Activated CD4-positive, alpha-beta T cell treated with anti-CD3 and anti-CD28 coated beads for 1 hour (primary cell): ENCODE results near the gene DMRTC1B.
"Not testable (repeated sequence)": the region's sequence is repeated elsewhere in the genome, so short reads cannot be mapped to it uniquely, and the experiment has no call there.

Source experiments
- DNase-seq: peaks from one replicate; pipeline ENCODE4 v3.0.0-alpha.2; 2020

Gene DMRTC1B

DNA sequence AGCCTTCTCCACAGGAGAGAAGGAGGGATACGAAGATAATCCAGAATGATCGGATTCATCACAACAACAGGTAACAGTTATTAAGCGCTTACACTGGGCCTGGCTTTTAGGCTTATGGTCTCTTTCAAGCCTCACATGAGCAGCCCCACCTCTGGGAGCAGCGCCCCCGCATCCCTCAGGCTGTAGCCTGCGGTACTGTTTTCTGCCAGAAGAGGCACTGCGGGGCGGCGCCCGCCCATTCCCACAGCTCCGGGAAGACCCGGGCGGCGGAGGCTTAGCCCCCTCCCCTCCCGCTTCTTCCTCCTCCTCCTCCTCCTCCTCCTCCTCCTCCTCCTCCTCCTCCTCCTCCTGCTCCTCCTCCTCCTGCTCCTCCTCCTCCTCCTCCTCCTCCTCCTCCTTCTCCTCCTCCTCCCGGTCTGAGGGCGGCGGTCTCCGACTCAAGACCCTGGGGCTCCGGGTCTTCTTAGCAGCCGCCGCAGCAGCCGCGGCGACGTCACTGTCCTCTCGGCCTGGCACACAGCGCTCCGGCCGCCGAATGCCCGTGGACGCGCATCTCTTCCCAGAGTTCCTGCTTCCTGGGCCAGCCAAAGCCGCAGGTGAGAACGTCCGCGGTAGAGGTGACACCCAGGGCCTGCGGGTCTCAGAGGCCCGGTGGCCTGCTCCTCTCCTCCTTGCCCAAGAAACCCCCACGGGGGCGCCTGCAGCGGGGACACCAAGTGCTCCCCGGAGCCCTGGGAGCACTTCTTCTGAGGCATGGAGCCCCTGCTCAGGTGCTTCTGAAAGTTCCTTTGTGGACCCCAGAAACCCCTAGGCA is at the start of gene DMRTC1B:
Gene DMRTC1B, plus strand, starts transcription at position 238 of the 814 bp plus-strand sequence. CDS start 68,246 bp downstream, outside the sequence.
- DNase-seq, result not testable (repeated sequence)

DNA sequence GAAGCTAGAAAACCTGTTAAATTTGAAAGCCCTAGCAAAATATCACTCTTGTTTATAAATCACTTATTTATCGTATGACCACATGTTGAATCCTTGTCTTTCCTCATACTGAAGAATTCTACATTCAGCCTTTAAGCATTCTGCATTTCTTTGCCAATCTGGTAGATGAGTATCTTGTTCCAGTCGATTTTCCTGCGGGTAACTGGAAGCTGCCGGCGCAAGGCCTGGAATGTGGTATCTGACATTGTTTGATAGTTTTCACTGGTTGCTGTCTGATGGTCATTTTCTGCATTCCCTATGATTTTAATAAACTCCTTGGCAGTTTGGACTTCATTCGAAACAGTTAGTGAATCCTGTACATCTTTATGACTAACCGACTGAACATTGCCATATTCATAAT is 48.8 kb upstream of the DMRTC1B start:
- no peak for DNase-seq

DNA sequence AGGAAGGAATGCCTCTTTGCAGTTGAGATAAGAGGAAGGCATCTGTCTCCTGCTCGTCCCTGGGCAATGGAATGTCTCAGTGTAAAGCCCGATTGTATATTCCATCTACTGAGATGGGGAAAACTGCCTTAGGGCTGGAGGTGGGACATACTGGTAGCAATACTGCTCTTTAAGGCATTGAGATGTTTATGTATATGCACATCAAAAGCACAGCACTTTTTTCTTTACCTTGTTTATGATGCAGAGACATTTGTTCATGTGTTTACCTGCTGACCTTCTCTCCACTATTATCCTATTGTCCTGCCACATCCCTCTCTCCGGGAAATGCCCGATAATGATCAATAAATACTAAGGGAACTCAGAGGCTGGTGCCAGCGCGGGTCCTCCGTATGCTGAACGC is 43.1 kb upstream of the DMRTC1B start:
- DNase-seq, result not testable (repeated sequence)

- DNase-seq, result no peak
These were observed 41.1 kb upstream of the DMRTC1B start for GRCh38 chrX:72735561-72735960.

DNA sequence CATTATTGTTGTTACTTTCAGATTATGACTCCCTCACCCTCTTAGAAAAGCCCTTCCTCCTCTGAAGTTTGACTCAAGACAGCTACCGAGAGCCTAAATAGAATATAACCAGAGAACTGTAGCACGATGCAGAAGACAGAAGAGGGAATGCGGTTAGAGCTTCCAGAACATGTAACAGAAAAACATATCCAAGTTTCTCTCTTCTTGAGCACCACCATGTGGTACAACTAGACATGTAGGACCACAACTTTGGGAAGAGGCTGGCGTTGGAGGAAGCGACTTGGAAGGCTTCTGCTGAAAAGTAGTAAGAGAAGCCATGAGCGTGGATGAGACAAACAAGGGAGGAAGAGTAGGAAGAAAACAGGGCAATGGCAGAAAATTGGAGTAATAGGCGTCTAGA is 31.1 kb upstream of the DMRTC1B start:
- DNase-seq, result not testable (repeated sequence)

- not testable (repeated sequence) for DNase-seq
These were observed 28.1 kb upstream of the DMRTC1B start for GRCh38 chrX:72748545-72748944.

DNA sequence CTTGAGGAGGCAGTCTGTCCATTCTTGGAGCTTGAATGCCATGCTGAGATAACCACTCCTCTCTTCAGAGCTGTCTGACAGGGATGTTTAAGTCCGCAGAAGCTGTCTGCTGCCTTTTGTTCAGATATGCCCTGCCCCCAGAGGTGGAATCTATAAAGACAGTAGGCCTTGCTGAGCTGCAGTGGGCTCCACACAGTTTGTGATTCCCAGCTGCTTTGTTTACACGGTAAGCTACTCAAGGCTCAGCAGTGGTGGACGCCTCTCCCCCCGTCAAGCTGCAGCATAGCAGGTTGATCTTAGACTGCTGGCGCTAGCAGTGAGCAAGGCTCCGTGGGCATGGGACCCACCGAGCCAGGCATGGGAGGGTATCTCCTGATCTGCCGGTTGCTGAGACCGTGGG is 16.2 kb upstream of the DMRTC1B start:
- DNase-seq, result not testable (repeated sequence)

DNA sequence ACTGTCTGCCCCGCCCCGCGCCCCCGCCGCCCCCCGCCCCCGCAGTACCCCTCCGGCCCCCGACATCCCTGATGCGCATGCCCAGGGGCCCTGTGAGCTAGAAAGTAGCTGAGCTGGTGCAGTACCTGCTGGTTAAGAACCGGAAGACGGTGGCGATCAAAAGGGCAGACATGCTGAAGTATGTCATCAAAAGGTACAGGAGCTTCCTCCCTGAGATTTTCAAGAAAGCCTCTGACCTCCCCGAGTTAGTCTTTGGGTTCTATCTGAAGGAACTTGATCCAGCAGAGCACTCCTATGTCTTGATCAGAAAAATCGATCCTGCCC is 739 bp downstream of the DMRTC1B start:
- DNase-seq, result not testable (repeated sequence)

DNA sequence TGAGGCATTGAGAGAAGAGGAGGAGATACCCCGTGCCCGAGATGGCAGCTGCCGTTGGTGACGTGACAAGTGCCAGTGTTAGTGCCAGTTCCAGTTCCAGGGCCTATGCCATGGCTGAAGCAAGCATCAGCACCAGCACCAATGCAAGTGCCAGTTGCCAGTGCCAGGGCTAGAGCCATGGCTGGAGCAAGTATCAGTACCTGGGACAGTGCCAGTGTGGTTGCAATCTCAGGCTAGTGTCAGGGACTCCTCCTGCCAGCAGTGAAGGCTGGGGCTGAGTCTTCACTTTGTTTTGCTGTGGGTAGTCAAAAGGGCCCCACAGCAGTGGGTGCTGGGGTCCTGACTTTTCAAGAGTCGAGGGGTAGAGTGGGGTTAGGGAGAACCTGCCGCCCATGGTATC is 1.5 kb downstream of the DMRTC1B start:
- DNase-seq, result not testable (repeated sequence)

- not testable (repeated sequence) for DNase-seq
These were observed 5.9 kb downstream of the DMRTC1B start, which contains the start of gene FAM236B for GRCh38 chrX:72782560-72782959. Gene FAM236B, minus strand, starts transcription at chrX:72782660. Its CDS starts 100 bp downstream, at chrX:72782560.

DNA sequence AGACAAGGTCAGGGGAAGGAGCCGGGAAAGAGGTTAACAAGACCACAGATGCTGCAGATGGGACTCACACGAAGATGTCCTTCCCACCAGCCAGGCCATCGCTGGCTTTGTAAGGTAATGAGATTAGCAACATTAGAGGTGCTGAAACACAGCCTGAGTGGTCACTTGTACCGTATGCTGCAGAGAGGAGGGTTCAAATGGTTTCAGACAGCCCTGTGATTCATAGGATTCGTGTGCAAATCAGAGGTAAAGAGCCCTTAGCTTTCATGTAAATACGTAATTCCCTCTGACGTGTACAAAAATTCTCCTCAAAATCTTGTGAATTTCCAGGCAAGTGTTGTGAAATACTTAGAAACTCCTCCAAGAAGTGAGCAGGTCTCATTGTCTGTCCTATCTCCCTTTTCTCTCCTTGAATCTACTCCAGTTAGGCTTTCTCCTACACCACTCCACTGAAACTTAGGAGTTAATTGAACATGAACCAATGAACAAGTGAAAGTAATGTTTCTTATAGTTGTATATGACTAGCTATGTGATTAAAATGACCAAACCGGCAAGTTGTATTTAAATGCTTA is 6.8 kb downstream of the DMRTC1B start:
- DNase-seq, result not testable (repeated sequence)

DNA sequence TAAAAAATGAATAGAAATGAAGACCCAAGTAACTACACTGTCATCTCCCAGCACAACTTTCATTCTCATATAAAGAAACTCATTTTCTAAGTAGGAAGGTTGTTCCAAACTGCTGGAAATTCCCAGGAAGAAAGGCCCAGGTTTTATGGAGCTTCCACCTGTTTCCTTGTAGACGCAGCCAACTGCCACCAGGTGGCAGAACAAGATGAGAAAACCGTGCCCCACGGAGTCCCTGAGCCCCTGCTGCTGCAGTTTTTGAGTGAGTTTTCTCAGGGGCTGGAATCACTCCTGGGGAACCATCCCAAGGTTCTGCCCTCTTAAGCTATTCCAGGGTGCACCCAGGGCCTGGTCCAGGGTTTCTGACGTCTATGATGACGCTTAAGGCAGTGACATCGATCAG is 7.3 kb downstream of the DMRTC1B start:
- DNase-seq, result not testable (repeated sequence)

DNA sequence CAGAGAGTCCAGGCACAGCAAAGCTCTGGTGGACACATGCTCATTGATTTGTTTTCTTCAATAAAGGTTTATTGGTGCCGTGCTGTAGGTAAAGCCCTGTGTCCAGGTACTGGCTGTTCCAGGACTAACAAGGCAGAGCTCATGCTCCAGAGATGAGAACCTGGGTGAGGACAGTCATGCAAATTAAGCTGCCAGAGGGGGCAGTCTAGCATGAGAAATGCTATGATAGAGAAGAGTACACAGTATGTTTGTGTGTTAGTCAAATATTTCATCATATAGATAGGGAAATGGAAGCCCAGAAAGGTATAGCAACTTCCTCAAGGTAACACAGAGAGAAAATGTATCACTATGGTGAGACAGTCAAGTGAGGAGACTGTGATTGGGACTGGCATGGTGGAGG is 11.5 kb downstream of the DMRTC1B start:
- not testable (repeated sequence) for DNase-seq

- not testable (repeated sequence) for DNase-seq
These were observed 13.7 kb downstream of the DMRTC1B start for GRCh38 chrX:72790390-72790789.

- DNase-seq, result not testable (repeated sequence)
These were observed 31.4 kb downstream of the DMRTC1B start, which contains the start of gene FAM236D for GRCh38 chrX:72808110-72808509. Gene FAM236D, minus strand, starts transcription at chrX:72808210. Its CDS starts 100 bp downstream, at chrX:72808110.

- not testable (repeated sequence) for DNase-seq
These were observed 54.0 kb downstream of the DMRTC1B start for GRCh38 chrX:72830701-72831100.

GRCh38 chrX:72837532-72837931 is 60.8 kb downstream of the DMRTC1B start:
- not testable (repeated sequence) for DNase-seq

- DNase-seq, result not testable (repeated sequence)
These were observed 106.2 kb downstream of the DMRTC1B start for GRCh38 chrX:72882898-72883297.

DNA sequence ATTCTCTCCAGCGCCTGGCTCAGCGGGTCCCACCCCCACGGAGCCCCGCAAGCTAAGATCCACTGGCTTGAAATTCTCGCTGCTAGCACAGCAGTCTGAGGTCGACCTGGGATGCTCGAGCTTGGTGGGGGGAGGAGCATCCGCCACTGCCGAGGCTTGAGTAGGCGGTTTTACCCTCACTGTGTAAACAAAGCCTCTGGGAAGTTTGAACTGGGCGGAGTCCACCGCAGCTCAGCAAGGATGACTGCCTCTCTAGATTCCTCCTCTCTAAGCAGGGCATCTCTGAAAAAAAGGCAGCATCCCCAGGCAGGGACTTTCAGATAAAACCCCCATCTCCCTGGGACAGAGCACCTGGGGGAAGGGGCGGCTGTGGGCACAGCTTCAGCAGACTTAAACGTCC is 113.0 kb downstream of the DMRTC1B start:
- DNase-seq, result not testable (repeated sequence)
